AG10803 (cell line): ENCODE measurements around the gene HAGHL.
"Not testable (repeated sequence)": the region's sequence is repeated elsewhere in the genome, so short reads cannot be mapped to it uniquely, and the experiment has no call there.

ENCODE experiments used
- DNase-seq: peaks from one replicate; pipeline ENCODE4 v3.0.0; 2010; ENCODE audit warnings: low read depth
- H3K4me3 ChIP-seq: 2 replicates; pipeline ENCODE4 v1.5.1; 2011; ENCODE audit warnings: mild to moderate bottlenecking, low read length, control low read depth
- TF ChIP-seq, protein P1 (sequence below): conservative IDR thresholded peaks from 2 replicates; pipeline ENCODE4 v1.5.1; 2011; ENCODE audit warnings: mild to moderate bottlenecking, low read length, control low read depth, inconsistent platforms

Gene HAGHL

DNA sequence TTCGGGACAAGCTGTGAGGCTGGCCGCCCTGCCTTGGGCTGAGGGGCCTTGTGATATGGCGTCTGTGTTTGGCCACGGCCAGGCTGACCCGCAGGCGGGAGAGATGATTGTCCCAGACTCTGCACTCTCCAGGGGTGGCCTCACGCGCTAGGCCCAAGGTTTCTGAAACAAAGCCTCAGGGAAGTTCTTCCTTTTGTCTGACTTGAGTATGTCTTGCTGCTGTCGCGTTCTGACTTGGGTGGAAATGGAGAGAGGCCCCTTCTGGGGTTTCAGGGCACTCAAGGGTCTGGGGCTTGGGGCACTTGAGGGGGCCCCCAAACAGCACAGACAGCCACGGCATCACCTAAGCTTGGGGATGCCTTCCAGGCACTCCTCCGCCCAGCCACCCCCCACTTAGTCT lies 15.8 kb upstream of the HAGHL start:
- H3K4me3 ChIP-seq = no peak overlapping the region
- TF ChIP-seq, protein P1, sequence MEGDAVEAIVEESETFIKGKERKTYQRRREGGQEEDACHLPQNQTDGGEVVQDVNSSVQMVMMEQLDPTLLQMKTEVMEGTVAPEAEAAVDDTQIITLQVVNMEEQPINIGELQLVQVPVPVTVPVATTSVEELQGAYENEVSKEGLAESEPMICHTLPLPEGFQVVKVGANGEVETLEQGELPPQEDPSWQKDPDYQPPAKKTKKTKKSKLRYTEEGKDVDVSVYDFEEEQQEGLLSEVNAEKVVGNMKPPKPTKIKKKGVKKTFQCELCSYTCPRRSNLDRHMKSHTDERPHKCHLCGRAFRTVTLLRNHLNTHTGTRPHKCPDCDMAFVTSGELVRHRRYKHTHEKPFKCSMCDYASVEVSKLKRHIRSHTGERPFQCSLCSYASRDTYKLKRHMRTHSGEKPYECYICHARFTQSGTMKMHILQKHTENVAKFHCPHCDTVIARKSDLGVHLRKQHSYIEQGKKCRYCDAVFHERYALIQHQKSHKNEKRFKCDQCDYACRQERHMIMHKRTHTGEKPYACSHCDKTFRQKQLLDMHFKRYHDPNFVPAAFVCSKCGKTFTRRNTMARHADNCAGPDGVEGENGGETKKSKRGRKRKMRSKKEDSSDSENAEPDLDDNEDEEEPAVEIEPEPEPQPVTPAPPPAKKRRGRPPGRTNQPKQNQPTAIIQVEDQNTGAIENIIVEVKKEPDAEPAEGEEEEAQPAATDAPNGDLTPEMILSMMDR = no peak
- DNase-seq = no peak

DNA sequence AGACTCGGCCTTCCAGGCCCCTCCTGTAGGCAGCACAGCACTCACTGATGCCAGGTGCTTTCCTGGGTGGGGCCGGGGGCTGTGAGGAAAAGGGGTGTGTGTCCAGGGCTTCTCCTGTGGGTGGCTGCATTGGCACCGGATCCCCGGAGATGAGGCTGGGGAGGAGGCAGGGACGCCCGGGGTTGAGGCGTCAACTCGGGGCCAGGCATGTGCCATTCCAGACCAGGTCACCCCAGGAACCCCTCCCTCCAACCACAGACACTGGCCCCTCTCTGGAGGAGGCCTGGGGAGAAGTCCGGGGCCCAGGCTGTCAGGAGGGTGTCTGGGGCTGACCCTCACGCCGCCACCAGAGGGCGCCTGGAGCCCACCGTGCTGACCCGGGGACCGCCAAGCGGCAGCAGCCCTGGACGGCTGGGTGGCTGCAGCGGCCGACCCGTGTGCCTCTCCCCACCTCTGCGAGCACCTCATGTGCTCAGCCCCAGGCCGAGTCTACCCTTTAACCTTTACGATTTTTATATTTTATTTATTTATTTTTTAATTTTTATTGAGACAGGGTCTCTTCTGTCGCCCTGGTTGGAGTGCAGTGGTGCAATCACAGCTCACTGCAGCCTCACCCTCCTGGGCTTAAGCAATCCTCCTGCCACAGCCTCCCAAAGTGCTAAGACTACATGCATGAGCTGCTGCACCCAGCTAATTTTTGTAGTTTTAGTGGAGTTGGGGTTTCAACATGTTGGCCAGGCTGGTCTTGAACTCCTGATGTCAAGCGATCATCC lies 15.2 kb upstream of the HAGHL start:
- TF ChIP-seq, protein P1 = peak; percentile 71
- no peak overlapping the region for H3K4me3 ChIP-seq
- DNase-seq = peak; percentile 52

DNA sequence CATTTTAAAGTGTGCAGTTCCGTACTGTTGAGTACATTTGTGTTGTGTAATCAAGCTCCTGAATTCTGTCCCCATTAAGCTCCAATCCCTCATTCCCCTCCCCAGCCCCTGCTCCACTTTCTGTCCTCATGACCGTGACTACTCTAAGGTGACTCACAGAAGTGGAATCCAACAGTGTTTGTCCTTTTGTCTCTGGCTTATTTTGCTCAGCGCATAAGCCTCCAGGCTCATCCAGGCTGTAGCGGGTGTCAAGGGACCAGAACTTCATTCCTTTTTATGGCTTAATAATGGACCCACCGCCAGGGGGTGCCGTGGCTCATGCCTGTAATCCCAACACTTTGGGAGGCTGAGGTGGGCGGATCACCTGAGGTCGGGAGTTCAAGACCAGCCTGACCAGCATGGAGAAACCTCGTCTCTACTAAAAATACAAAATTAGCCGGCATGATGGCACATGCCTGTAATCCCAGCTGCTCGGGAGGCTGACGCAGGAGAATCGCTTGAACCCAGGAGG lies 14.1 kb upstream of the HAGHL start:
- not testable (repeated sequence) for H3K4me3 ChIP-seq
- TF ChIP-seq, protein P1 = peak; percentile 42
- DNase-seq = peak; percentile 93

DNA sequence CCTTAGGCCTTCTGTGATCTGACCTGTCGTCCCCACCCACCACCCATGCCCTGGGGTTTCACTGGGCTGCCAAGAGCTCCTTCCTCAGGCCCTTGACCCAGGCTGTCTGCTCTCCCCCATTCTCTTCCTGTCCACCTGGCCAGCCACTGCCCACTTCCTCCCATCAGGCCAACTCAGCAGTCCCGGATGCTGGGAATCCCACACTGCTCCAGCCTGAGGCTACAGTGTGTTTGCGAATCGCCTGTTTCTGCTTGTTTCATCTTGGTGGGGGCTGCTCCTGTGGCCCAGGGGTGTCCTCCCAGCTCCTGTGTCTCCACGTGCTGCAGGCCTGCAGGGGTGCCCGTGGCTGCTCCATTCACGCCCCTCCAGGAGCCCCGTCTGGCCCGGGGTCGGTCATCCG lies 12.8 kb upstream of the HAGHL start:
- DNase-seq = no peak
- H3K4me3 ChIP-seq = no peak overlapping the region
- TF ChIP-seq, protein P1 = no peak

DNA sequence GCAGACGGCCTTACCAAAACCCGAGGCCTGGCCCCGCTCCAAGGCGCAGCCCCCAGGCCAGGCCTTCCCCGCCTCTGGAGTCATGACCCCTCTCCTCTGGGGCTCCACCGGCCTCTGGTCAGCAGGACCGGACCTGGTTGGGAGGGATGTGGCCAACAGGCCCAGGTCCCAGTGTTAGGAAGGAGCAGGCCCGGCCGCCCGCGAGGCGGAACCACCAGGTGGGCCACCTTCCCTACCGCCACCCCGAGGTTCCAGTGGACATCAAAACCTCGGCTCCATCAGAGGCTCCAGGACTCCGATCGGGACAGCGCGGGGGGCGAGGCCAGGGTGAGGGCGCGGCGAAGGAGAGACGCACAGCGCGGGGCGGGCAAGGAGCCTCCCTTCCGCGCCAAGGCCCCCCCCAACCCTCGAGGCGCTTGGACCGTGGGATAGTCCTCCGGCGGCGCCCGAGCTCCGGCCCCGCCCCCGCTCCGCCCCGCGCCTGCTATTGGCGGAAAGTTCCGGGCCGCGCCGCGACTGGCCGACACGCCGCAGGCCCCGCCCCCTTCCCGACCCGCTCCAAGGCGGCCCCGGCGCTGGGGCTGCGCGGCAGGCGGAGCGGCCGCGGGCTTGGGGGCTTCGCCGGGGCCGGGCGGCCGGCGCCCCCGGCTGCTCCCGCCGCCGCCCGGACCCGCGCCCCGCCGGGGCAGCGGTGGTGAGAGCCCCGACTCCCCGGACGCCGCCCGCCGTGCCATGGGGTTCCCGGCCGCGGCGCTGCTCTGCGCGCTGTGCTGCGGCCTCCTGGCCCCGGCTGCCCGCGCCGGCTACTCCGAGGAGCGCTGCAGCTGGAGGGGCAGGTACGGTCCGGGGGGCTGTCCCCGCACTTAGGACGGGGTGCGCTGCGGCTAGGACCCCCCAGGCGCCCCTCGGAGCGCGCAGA lies 12.1 kb upstream of the HAGHL start, which contains the start of gene METRN:
TSS of gene METRN (plus strand) at position 561 of the 919 bp plus-strand sequence. CDS start at position 733, 172 bp downstream.
- peak; percentile 82 for DNase-seq
- H3K4me3 ChIP-seq = peak within 1 kb of the TSS; percentile 58
- TF ChIP-seq, protein P1 = no peak

DNA sequence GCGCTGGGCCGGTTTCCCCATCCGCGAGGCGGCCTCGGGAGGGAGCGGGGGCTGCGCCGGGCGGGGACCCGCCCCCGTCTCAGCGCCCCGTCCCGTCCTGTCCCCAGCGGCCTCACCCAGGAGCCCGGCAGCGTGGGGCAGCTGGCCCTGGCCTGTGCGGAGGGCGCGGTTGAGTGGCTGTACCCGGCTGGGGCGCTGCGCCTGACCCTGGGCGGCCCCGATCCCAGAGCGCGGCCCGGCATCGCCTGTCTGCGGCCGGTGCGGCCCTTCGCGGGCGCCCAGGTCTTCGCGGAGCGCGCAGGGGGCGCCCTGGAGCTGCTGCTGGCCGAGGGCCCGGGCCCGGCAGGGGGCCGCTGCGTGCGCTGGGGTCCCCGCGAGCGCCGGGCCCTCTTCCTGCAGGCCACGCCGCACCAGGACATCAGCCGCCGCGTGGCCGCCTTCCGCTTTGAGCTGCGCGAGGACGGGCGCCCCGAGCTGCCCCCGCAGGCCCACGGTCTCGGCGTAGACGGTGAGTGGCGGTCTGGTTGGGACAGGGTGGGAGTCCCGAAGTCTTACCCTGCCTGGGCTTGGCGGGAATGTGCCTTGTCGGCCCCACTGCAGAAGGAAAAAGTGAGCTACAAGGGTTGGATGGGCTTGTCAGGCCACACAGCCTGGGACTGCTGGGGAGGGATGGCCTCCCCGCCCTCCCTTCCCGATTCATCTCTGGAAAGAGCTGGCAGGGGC lies 11.3 kb upstream of the HAGHL start:
- no peak for DNase-seq
- TF ChIP-seq, protein P1 = no peak
- H3K4me3 ChIP-seq = peak overlapping the region; percentile 58
